ENCODE results near the gene MCUB. TPM values are rescaled to one million over a fixed set of nuclear protein-coding genes. Genes with fewer than 3 reads are reported as not detected.

Gene MCUB
- total and polyA plus RNA-seq, 2 donors (not counting 3 experiments of a cell fraction or from before 2014, with no cell fraction given): 32.5 to 53.8 TPM

DNA sequence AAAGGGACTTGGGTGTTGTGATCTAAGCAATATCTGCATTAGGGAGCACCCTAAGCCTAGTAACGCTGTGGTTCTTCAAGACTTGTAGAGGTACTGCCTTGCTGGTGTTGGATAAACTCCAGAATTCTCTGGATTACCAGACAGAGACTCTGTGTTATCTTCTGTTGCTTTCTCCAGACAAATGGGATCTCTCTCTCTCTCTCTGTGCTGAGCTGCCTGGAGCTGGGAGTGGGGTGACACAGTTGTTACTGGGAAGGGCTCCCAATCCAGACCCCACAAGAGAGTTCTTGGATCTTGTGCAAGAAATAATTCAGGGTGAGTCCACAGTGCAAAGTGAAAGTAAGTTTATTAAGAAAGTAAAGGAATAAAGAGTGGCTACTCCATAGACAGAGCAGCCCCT is 48.8 kb downstream of the MCUB start:
- intact Hi-C loops (cut with micrococcal nuclease) (no loop called here), dilution Hi-C loops (cut with MboI; ENCODE audit: extremely low pct_ligation_motif_present, low sequenced_read_pairs) (no loop called here)
- FAIRE-seq (no peak), DNase-seq (ENCODE audit: low read depth, low spot score) (no peak)
- Histone ChIP-seq H3K9me1 (replicated peaks; ENCODE audit: control insufficient read depth, extremely low read depth, insufficient read depth, low read length) (no peaks in the 10 kb centered on the region), H3K79me2 (ENCODE audit: control insufficient read depth, insufficient read depth, low read length) (no peaks in the 10 kb centered on the region), H3K9ac (replicated peaks; ENCODE audit: extremely low read depth, insufficient read depth, low read length) (no peak overlapping the region), H3K27ac (ENCODE audit: insufficient read depth, low read depth, low read length) (no peak overlapping the region), H3K9me3 (replicated peaks; ENCODE audit: control insufficient read depth, insufficient read depth, low read length) (no peaks in the 10 kb centered on the region), H3K27me3 (ENCODE audit: control insufficient read depth in 2 of 2, insufficient read depth in 2 of 2, low read length in 2 of 2) (no peaks in the 10 kb centered on the region), H3K36me3 (ENCODE audit: control insufficient read depth in 2 of 2, extremely low read depth in 1 of 2, insufficient read depth in 2 of 2, low read length in 2 of 2) (no peaks in the 10 kb centered on the region), H2AFZ (ENCODE audit: low read depth, low read length) (no peak overlapping the region), H3K4me1 (ENCODE audit: control insufficient read depth, extremely low read depth, insufficient read depth, low read length) (peaks cover 4% of the 10 kb centered on the region), H3K4me2 (ENCODE audit: insufficient read depth, low read length) (no peak overlapping the region), H3K4me3 (replicated peaks in 1 of 3; ENCODE audit: insufficient read depth in 1 of 3, low read depth in 1 of 3, low read length in 3 of 3) (no peak overlapping the region), H4K20me1 (replicated peaks; ENCODE audit: control insufficient read depth, extremely low read depth, insufficient read depth, low read length) (no peaks in the 10 kb centered on the region)
- ChIA-PET CTCF (no interaction called here), POLR2A (no interaction called here)
- no TSS peak for BruUV-seq (replicated peaks)
- TF ChIP-seq JUN (IDR thresholded peaks at IDR 0.05; ENCODE audit: borderline replicate concordance, insufficient read depth, insufficient read length, low read depth) (no peak), GATA2 (IDR thresholded peaks at IDR 0.05; ENCODE audit: insufficient read depth, insufficient read length, low read depth, low read length) (no peak), POLR2A (IDR thresholded peaks at IDR 0.05; ENCODE audit: low read depth, low read length) (no peak), POLR2AphosphoS5 (IDR thresholded peaks at IDR 0.05; ENCODE audit: insufficient read depth, low read depth, low read length) (no peak), FOS (IDR thresholded peaks at IDR 0.05; ENCODE audit: borderline replicate concordance, insufficient read depth, low read length) (no peak), EZH2 (IDR thresholded peaks at IDR 0.05; ENCODE audit: borderline replicate concordance, low read depth, low read length, severe bottlenecking) (no peak)
- TF ChIP-seq, protein P1, sequence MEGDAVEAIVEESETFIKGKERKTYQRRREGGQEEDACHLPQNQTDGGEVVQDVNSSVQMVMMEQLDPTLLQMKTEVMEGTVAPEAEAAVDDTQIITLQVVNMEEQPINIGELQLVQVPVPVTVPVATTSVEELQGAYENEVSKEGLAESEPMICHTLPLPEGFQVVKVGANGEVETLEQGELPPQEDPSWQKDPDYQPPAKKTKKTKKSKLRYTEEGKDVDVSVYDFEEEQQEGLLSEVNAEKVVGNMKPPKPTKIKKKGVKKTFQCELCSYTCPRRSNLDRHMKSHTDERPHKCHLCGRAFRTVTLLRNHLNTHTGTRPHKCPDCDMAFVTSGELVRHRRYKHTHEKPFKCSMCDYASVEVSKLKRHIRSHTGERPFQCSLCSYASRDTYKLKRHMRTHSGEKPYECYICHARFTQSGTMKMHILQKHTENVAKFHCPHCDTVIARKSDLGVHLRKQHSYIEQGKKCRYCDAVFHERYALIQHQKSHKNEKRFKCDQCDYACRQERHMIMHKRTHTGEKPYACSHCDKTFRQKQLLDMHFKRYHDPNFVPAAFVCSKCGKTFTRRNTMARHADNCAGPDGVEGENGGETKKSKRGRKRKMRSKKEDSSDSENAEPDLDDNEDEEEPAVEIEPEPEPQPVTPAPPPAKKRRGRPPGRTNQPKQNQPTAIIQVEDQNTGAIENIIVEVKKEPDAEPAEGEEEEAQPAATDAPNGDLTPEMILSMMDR (IDR thresholded peaks at IDR 0.05; ENCODE audit: extremely low read depth in 1 of 2, insufficient read depth in 1 of 2, low read depth in 1 of 2, low read length in 2 of 2): no peak

All from endothelial cell of umbilical vein (primary cell).